SK-N-SH (cell line): ENCODE results near the gene DDX1. TPM values are rescaled to one million over a fixed set of nuclear protein-coding genes. Genes with fewer than 3 reads are reported as not detected.

Experiments used
- CTCF ChIA-PET: fragments of 300-600, 350-600 bp; formaldehyde crosslinking; extraction: SDS; loops from one replicate; lab custom pipeline; 2021; lab: Yijun Ruan, JAX
- POLR2A ChIA-PET: fragments of 350-600 bp; sonication (Branson Sonifier 250); formaldehyde crosslinking; extraction: SDS; loops from one replicate; lab custom pipeline; 2020; ENCODE audit warnings: antibody characterized with exemption, inconsistent platforms; lab: Yijun Ruan, JAX
- DNase-seq: peaks from one replicate; pipeline ENCODE4 v3.0.0; 2012
- H2AFZ ChIP-seq: fragments of 200-600 bp; sonication (generic); 2 replicates; pipeline ENCODE4 v1.8.1; 2016; ENCODE audit warnings: antibody characterized with exemption, mild to moderate bottlenecking, low read depth
- H3F3A ChIP-seq: fragments of 200-600 bp; sonication (generic); replicated peaks from 2 replicates; pipeline ENCODE3; 2016; ENCODE audit warnings: antibody characterized with exemption, mild to moderate bottlenecking; ENCODE audit not compliant: insufficient read depth
- H3K27ac ChIP-seq, 2 experiments: fragments of 200-500 bp in 1 of 2; fragments of 200-600 bp in 1 of 2; sonication (Bioruptor generic) in 1 of 2; sonication (generic), shearing (Covaris generic) in 1 of 2; 2 replicates each; pipeline versions ENCODE4 v1.5.1 to v1.6.1; 2014 to 2016; ENCODE audit warnings: low read depth in 2 of 2, inconsistent platforms in 1 of 2, low read length in 1 of 2, mild to moderate bottlenecking in 1 of 2, mixed read lengths in 1 of 2
- H3K27me3 ChIP-seq: fragments of 200-600 bp; sonication (generic), shearing (Covaris generic); 2 replicates; pipeline ENCODE4 v1.6.1; 2016; ENCODE audit warnings: mixed run types; ENCODE audit not compliant: insufficient read depth
- H3K36me3 ChIP-seq, 2 experiments: fragments of 200-500 bp in 1 of 2; fragments of 200-600 bp in 1 of 2; sonication (Bioruptor generic) in 1 of 2; sonication (generic) in 1 of 2; replicated peaks in 1 of 2; 2 replicates each; pipeline versions ENCODE3 to v1.5.1; 2014 to 2016; ENCODE audit warnings: low read length in 1 of 2, mild to moderate bottlenecking in 1 of 2; ENCODE audit not compliant: insufficient read depth in 2 of 2, control insufficient read depth in 1 of 2
- H3K4me1 ChIP-seq, 2 experiments: fragments of 200-500 bp in 1 of 2; fragments of 200-600 bp in 1 of 2; sonication (Bioruptor generic) in 1 of 2; sonication (generic), shearing (Covaris generic) in 1 of 2; 2 replicates each; pipeline versions ENCODE4 v1.5.1 to v1.6.1; 2014 to 2016; ENCODE audit warnings: low read depth in 1 of 2, low read length in 1 of 2, mixed run types in 1 of 2; ENCODE audit not compliant: insufficient read depth in 2 of 2, control insufficient read depth in 1 of 2
- H3K4me2 ChIP-seq: fragments of 200-600 bp; sonication (generic), shearing (Covaris generic); 2 replicates; pipeline ENCODE4 v1.6.1; 2017; ENCODE audit warnings: mixed run types
- H3K4me3 ChIP-seq, 2 experiments: fragments of 200-500 bp in 1 of 2; fragments of 200-600 bp in 1 of 2; sonication (Bioruptor generic) in 1 of 2; sonication (generic), shearing (Covaris generic) in 1 of 2; 2 replicates each; pipeline versions ENCODE4 v1.5.1 to v1.8.1; 2014 to 2016; ENCODE audit warnings: low read depth in 2 of 2, inconsistent platforms in 1 of 2, low read length in 1 of 2, mild to moderate bottlenecking in 1 of 2, mixed read lengths in 1 of 2, moderate library complexity in 1 of 2
- H3K79me2 ChIP-seq: fragments of 200-600 bp; sonication (generic); 2 replicates; pipeline ENCODE4 v1.8.1; 2017; ENCODE audit warnings: mild to moderate bottlenecking; ENCODE audit not compliant: insufficient read depth
- H3K9ac ChIP-seq: fragments of 200-600 bp; sonication (generic); 2 replicates; pipeline ENCODE4 v1.6.1; 2017; ENCODE audit warnings: mixed run types
- H3K9me2 ChIP-seq: fragments of 200-600 bp; sonication (generic); 2 replicates; pipeline ENCODE4 v1.6.1; 2017; ENCODE audit warnings: mixed run types
- H3K9me3 ChIP-seq: fragments of 200-600 bp; sonication (generic); 2 replicates; pipeline ENCODE4 v1.6.1; 2017; ENCODE audit warnings: mixed run types, mild to moderate bottlenecking, moderate library complexity
- H4K20me1 ChIP-seq: fragments of 200-600 bp; sonication (generic); 2 replicates; pipeline ENCODE4 v1.6.1; 2017; ENCODE audit warnings: mild to moderate bottlenecking, mixed run types; ENCODE audit not compliant: insufficient read depth
- CTCF ChIP-seq: fragments of 200-600 bp; sonication (generic); IDR thresholded peaks from 2 replicates; pipeline ENCODE4 v1.6.1; 2017; ENCODE audit warnings: antibody characterized with exemption, mild to moderate bottlenecking, moderate library complexity
- EZH2phosphoT487 ChIP-seq: fragments of 200-600 bp; sonication (generic); IDR thresholded peaks from 2 replicates; pipeline ENCODE4 v1.6.1; 2017; ENCODE audit warnings: low read depth, mixed run types, mild to moderate bottlenecking, antibody characterized with exemption, moderate library complexity, borderline replicate concordance
- GABPA ChIP-seq: IDR thresholded peaks from 2 replicates; pipeline ENCODE4 v1.4.0; 2012; ENCODE audit warnings: low read depth, mild to moderate bottlenecking
- IRF3 ChIP-seq: fragments of 150-350 bp; IDR thresholded peaks from 2 replicates; pipeline ENCODE4 v1.6.1; 2016; ENCODE audit warnings: mild to moderate bottlenecking, low read depth, low read length
- MXI1 ChIP-seq: IDR thresholded peaks from 2 replicates; pipeline ENCODE4 v1.6.1; 2012; ENCODE audit warnings: mild to moderate bottlenecking, low read depth, low read length, improper control_type of control experiment
- NFIC ChIP-seq: IDR thresholded peaks from 2 replicates; pipeline ENCODE4 v1.4.0; 2012; ENCODE audit warnings: borderline replicate concordance
- POLR2AphosphoS5 ChIP-seq: IDR thresholded peaks from 2 replicates; pipeline ENCODE4 v1.6.1; 2012; ENCODE audit warnings: low read depth, low read length
- RAD21 ChIP-seq: IDR thresholded peaks from 2 replicates; pipeline ENCODE4 v1.6.1; 2012; ENCODE audit warnings: mild to moderate bottlenecking, low read length
- REST ChIP-seq: IDR thresholded peaks from 2 replicates; pipeline ENCODE4 v1.6.1; 2012; ENCODE audit warnings: mild to moderate bottlenecking, low read depth, low read length, moderate library complexity
- TCF12 ChIP-seq: IDR thresholded peaks from 2 replicates; pipeline ENCODE4 v1.4.0; 2012
- USF1 ChIP-seq: IDR thresholded peaks from 2 replicates; pipeline ENCODE4 v1.4.0; 2012; ENCODE audit warnings: low read depth, borderline replicate concordance
- WGBS: methylation state at CpG from one replicate; pipeline ENCODE4 v1.1.6; 2017; ENCODE audit warnings: low lambda C conversion rate; 5-methylcytosine and 5-hydroxymethylcytosine counted together
- polyA plus RNA-seq, 3 experiments: library from polyadenylated mRNA; depleted of rRNA; stranded (reverse); fragments of >200 nt; gene quantifications; 2 replicates each; pipeline ENCODE4 v1.2.3, GENCODE V29; 2012
- TF ChIP-seq, protein P1 (sequence below): IDR thresholded peaks from 2 replicates; pipeline ENCODE4; 2012

Gene DDX1
- polyA plus RNA-seq, 1 of the 3 experiments (the other 2 are of a cell fraction): 54.5 TPM

DNA sequence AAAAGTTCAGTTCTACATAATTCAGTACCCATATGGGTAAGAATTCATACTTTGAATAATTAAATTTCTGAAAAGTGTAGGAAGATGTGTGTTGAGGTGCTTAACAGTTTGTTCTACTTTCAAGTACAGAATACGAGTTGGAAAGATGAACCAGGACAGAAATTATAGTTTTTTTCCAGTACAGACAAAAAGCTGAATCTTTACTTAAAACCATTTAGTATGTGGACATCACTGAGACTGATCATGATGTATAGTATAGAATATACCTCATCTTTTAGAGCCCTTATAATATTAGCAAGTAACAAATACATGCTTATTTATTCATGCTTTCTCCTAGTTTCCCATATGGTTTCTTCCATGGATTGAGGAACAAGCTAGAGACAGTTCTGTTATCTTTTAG is 10.0 kb downstream of the DDX1 start:
- CTCF ChIA-PET: interaction anchor here (1.0 to 1.5 kb wide), 4 partner anchors 10 to 880 kb away, joined by 3 to 5 read pairs (median 4); partner anchors contain the start of gene DDX1
- no peak overlapping the region for H3K9ac ChIP-seq
- H3K27me3 ChIP-seq: no peaks in the 10 kb centered on the region
- no peak overlapping the region for H3K4me3 ChIP-seq
- H2AFZ ChIP-seq: no peak overlapping the region
- no peaks in the 10 kb centered on the region for H3K9me2 ChIP-seq
- WGBS: 100% methylated on average over 1 of the region's 1 CpG
- peaks cover 5% of the 10 kb centered on the region for H3F3A ChIP-seq
- POLR2A ChIA-PET: no interaction called here
- no peak overlapping the region for H3K4me2 ChIP-seq
- no peak for DNase-seq
- H3K36me3 ChIP-seq: peaks cover 96 to 98% of the 10 kb centered on the region in 2 experiments
- no peaks in the 10 kb centered on the region for H4K20me1 ChIP-seq
- TF ChIP-seq TCF12 (no peak), GABPA (no peak), POLR2AphosphoS5 (no peak), NFIC (no peak), RAD21 (no peak), REST (no peak), IRF3 (no peak), CTCF (no peak), EZH2phosphoT487 (no peak), MXI1 (no peak), USF1 (no peak)
- TF ChIP-seq, protein P1, sequence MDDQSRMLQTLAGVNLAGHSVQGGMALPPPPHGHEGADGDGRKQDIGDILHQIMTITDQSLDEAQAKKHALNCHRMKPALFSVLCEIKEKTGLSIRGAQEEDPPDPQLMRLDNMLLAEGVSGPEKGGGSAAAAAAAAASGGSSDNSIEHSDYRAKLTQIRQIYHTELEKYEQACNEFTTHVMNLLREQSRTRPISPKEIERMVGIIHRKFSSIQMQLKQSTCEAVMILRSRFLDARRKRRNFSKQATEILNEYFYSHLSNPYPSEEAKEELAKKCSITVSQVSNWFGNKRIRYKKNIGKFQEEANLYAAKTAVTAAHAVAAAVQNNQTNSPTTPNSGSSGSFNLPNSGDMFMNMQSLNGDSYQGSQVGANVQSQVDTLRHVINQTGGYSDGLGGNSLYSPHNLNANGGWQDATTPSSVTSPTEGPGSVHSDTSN: no peak
- H3K4me1 ChIP-seq: no peaks in the 10 kb centered on the region
- H3K9me3 ChIP-seq: no peaks in the 10 kb centered on the region
- peaks cover 7% of the 10 kb centered on the region; the same call in 1 of the 2 replicates for H3K79me2 ChIP-seq
- H3K27ac ChIP-seq: no peak overlapping the region
